Measurements from ENCODE around the gene NEGR1. TPM values are rescaled to one million over a fixed set of nuclear protein-coding genes. Genes with fewer than 3 reads are reported as not detected.

NEGR1 gene
- total RNA-seq, 1 experiment from 2014 or later: 19.2 TPM

DNA sequence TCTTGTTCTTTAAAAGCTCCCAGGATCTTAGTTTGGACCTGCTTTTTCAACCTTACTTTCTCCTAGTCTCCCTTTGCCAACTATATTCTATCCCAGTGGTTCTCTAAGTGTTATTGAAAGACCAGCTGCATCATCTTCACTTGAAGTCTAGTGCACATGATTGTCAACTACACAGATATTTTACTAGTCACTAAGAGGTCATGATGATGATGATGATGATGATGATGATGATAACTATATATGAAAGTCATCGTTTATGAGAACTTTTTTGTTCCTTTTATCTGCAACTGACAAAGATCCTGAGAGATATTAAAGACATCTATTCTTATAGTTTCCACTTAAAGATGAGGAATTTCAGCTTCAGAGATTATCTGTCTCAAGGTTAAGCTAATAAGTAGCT is 722.5 kb downstream of the NEGR1 start:
- no peak overlapping the region for H3K4me3 Mint-ChIP-seq (ENCODE audit: low read depth, unreplicated experiment)
- intact Hi-C loops (cut with micrococcal nuclease; ENCODE audit: unreplicated experiment): no loop called here
- H3K36me3 Mint-ChIP-seq (ENCODE audit: insufficient read depth, unreplicated experiment): no peaks in the 10 kb centered on the region
- H3K4me1 Mint-ChIP-seq (ENCODE audit: low read depth, unreplicated experiment): no peaks in the 10 kb centered on the region
- BruUV-seq (replicated peaks): no TSS peak
- DNase-seq: no peak
- no peak for TF ChIP-seq CTCF (IDR thresholded peaks at IDR 0.05; ENCODE audit: unreplicated experiment)
- H3K27ac Mint-ChIP-seq (ENCODE audit: unreplicated experiment): no peak overlapping the region
- peaks cover 6% of the 10 kb centered on the region for H3K9me3 Mint-ChIP-seq (ENCODE audit: low read depth, unreplicated experiment)
- no peaks in the 10 kb centered on the region for H3K27me3 Mint-ChIP-seq (ENCODE audit: unreplicated experiment)
- CTCF ChIA-PET: no interaction called here

- no peak overlapping the region for H3K27ac Mint-ChIP-seq (ENCODE audit: unreplicated experiment)
- CTCF ChIA-PET: no interaction called here
- no peaks in the 10 kb centered on the region for H3K36me3 Mint-ChIP-seq (ENCODE audit: insufficient read depth, unreplicated experiment)
- intact Hi-C loops (cut with micrococcal nuclease; ENCODE audit: unreplicated experiment): no loop called here
- no peak for DNase-seq
- H3K9me3 Mint-ChIP-seq (ENCODE audit: low read depth, unreplicated experiment): peaks cover 2% of the 10 kb centered on the region
- no peak for TF ChIP-seq CTCF (IDR thresholded peaks at IDR 0.05; ENCODE audit: unreplicated experiment)
- H3K4me1 Mint-ChIP-seq (ENCODE audit: low read depth, unreplicated experiment): no peaks in the 10 kb centered on the region
- no TSS peak for BruUV-seq (replicated peaks)
- H3K27me3 Mint-ChIP-seq (ENCODE audit: unreplicated experiment): no peaks in the 10 kb centered on the region
- no peak overlapping the region for H3K4me3 Mint-ChIP-seq (ENCODE audit: low read depth, unreplicated experiment)
Observed at GRCh38 chr1:71557138-71557537, 725.2 kb downstream of the NEGR1 start.

DNA sequence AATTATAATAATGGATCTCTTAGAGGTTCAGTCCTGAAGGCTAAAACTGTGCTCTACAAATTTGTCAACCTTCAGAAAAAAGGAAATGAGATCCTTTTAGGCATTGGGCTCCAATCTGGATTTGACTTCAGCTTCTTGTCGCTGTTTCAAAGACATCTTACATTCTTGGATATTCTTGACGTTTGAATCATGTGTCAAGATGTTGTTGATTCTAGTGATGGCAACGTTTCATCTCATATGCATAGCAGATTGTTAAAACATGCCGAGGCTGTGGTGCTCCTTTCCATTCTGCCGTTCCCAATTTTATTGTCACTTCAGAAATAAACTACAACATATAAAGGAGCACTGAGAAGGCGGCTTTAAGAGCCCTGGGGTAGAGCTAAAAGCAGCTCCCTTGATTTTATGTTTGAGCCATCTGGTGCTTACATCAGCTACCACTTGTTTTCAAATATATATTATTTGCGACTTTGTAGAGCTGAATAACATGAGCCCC is 733.9 kb downstream of the NEGR1 start:
- Mint-ChIP-seq H3K4me3 (ENCODE audit: low read depth, unreplicated experiment) (no peak overlapping the region), H3K4me1 (ENCODE audit: low read depth, unreplicated experiment) (no peaks in the 10 kb centered on the region), H3K9me3 (ENCODE audit: low read depth, unreplicated experiment) (peaks cover 2% of the 10 kb centered on the region), H3K36me3 (ENCODE audit: insufficient read depth, unreplicated experiment) (no peaks in the 10 kb centered on the region), H3K27ac (ENCODE audit: unreplicated experiment) (no peak overlapping the region), H3K27me3 (ENCODE audit: unreplicated experiment) (no peaks in the 10 kb centered on the region)
- CTCF ChIA-PET: interaction anchor here (0.6 kb wide), 1 partner anchor 874 kb away, joined by 3 read pairs; no protein-coding TSS in a partner anchor
- intact Hi-C loops (cut with micrococcal nuclease; ENCODE audit: unreplicated experiment): no loop called here
- TF ChIP-seq CTCF (IDR thresholded peaks at IDR 0.05; ENCODE audit: unreplicated experiment): no peak
- no peak for DNase-seq
- no TSS peak for BruUV-seq (replicated peaks)

DNA sequence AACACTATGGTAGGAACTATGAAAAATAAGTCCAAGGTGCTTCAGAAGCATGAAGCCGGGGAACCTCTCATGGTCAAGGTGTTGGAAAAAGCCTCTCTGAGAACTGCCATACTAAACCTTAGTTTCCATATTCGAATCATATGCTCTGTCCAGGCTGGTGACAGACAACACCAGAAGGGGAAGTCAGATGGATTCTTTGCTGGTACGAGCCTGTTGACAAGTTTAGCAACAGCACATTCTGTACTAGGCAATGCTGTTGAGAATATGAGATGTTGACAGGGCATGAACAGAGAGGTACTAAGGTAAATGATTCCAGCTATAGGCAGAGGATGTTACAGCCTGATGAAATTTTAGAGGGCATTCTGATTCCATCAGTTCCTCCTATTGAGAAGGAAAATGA is 740.2 kb downstream of the NEGR1 start:
- Mint-ChIP-seq H3K27me3 (ENCODE audit: unreplicated experiment) (no peaks in the 10 kb centered on the region), H3K36me3 (ENCODE audit: insufficient read depth, unreplicated experiment) (no peaks in the 10 kb centered on the region), H3K4me3 (ENCODE audit: low read depth, unreplicated experiment) (no peak overlapping the region), H3K27ac (ENCODE audit: unreplicated experiment) (no peak overlapping the region), H3K9me3 (ENCODE audit: low read depth, unreplicated experiment) (no peaks in the 10 kb centered on the region), H3K4me1 (ENCODE audit: low read depth, unreplicated experiment) (no peaks in the 10 kb centered on the region)
- no TSS peak for BruUV-seq (replicated peaks)
- intact Hi-C loops (cut with micrococcal nuclease; ENCODE audit: unreplicated experiment): no loop called here
- TF ChIP-seq CTCF (IDR thresholded peaks at IDR 0.05; ENCODE audit: unreplicated experiment): no peak
- no peak for DNase-seq
- CTCF ChIA-PET: no interaction called here

All from Calu3 (cell line).